Liver (tissue), 9 donors: ENCODE data around the gene ADGRV1. TPM values are rescaled to one million over a fixed set of nuclear protein-coding genes. Genes with fewer than 3 reads are reported as not detected.

ENCODE experiments used
- DNase-seq: peaks from one replicate; pipeline ENCODE4 v3.0.0-alpha.2; 2017; ENCODE audit warnings: low spot score
- H3K27ac ChIP-seq, 2 donors: one replicate each; pipeline ENCODE4 v1.7.0; 2013; ENCODE audit warnings: inconsistent platforms in 2 of 2, low read length in 2 of 2, control low read depth in 1 of 2, low read depth in 1 of 2, mild to moderate bottlenecking in 1 of 2
- H3K27me3 ChIP-seq, 4 donors: one replicate each; pipeline versions ENCODE4 v1.6.1 to v1.7.0; 2013; ENCODE audit warnings: low read length in 3 of 4, inconsistent platforms in 1 of 4, mild to moderate bottlenecking in 1 of 4, moderate library complexity in 1 of 4; ENCODE audit not compliant: control insufficient read depth in 4 of 4, insufficient read depth in 4 of 4
- H3K36me3 ChIP-seq, 4 donors: one replicate each; pipeline versions ENCODE4 v1.6.1 to v1.7.0; 2013; ENCODE audit warnings: low read length in 3 of 4, mild to moderate bottlenecking in 3 of 4, low read depth in 1 of 4, moderate library complexity in 1 of 4; ENCODE audit not compliant: control insufficient read depth in 4 of 4, insufficient read depth in 3 of 4
- H3K4me1 ChIP-seq, 4 donors: one replicate each; pipeline versions ENCODE4 v1.6.1 to v1.7.0; 2013; ENCODE audit warnings: low read length in 3 of 4, mild to moderate bottlenecking in 3 of 4, moderate library complexity in 1 of 4; ENCODE audit not compliant: control insufficient read depth in 4 of 4, insufficient read depth in 4 of 4
- H3K4me3 ChIP-seq, 3 donors: one replicate each; pipeline versions ENCODE4 v1.6.1 to v1.7.0; 2013; ENCODE audit warnings: low read length in 3 of 3, control low read depth in 1 of 3, low read depth in 1 of 3, mild to moderate bottlenecking in 1 of 3
- H3K9ac ChIP-seq, 2 donors: one replicate each; pipeline ENCODE4 v1.7.0; 2013; ENCODE audit warnings: low read length in 2 of 2, mild to moderate bottlenecking in 2 of 2, moderate library complexity in 2 of 2, control low read depth in 1 of 2, low read depth in 1 of 2
- H3K9me3 ChIP-seq, 4 donors: one replicate each; pipeline versions ENCODE4 v1.6.1 to v1.7.0; 2013; ENCODE audit warnings: low read length in 3 of 4; ENCODE audit not compliant: control insufficient read depth in 4 of 4
- EGR1 ChIP-seq, 2 donors: IDR thresholded peaks; 2 replicates each; pipeline ENCODE4 v1.6.1; 2016 to 2018; ENCODE audit warnings: antibody characterized with exemption in 2 of 2, low read depth in 2 of 2
- FOXA1 ChIP-seq: IDR thresholded peaks from 2 replicates; pipeline ENCODE4 v1.6.1; 2016; ENCODE audit warnings: antibody characterized with exemption
- FOXA2 ChIP-seq: IDR thresholded peaks from 2 replicates; pipeline ENCODE4 v1.6.1; 2016; ENCODE audit warnings: antibody characterized with exemption
- HNF4A ChIP-seq, 2 donors: conservative IDR thresholded peaks; 2 replicates each; pipeline ENCODE4 v1.6.1; 2016; ENCODE audit warnings: antibody characterized with exemption in 2 of 2, mild to moderate bottlenecking in 2 of 2
- HNF4G ChIP-seq: IDR thresholded peaks from 2 replicates; pipeline ENCODE4 v1.6.1; 2016; ENCODE audit warnings: antibody characterized with exemption
- JUND ChIP-seq, 2 donors: IDR thresholded peaks; 2 replicates each; pipeline ENCODE4 v1.6.1; 2016; ENCODE audit warnings: antibody characterized with exemption in 2 of 2
- NR2F2 ChIP-seq: IDR thresholded peaks from 2 replicates; pipeline ENCODE4 v1.6.1; 2016; ENCODE audit warnings: antibody characterized with exemption
- RAD21 ChIP-seq, 2 donors: IDR thresholded peaks; 2 replicates each; pipeline ENCODE4 v1.6.1; 2016; ENCODE audit warnings: antibody characterized with exemption in 2 of 2, mild to moderate bottlenecking in 2 of 2
- REST ChIP-seq: IDR thresholded peaks from 2 replicates; pipeline ENCODE4 v1.6.1; 2016; ENCODE audit warnings: antibody characterized with exemption, mild to moderate bottlenecking
- RXRA ChIP-seq, 2 donors: IDR thresholded peaks; 2 replicates each; pipeline ENCODE4 v1.6.1; 2017 to 2018; ENCODE audit warnings: antibody characterized with exemption in 2 of 2, mild to moderate bottlenecking in 1 of 2
- SP1 ChIP-seq: IDR thresholded peaks from 2 replicates; pipeline ENCODE4 v1.6.1; 2018; ENCODE audit warnings: antibody characterized with exemption, mild to moderate bottlenecking
- TAF1 ChIP-seq: conservative IDR thresholded peaks from 2 replicates; pipeline ENCODE4 v1.6.1; 2016; ENCODE audit warnings: antibody characterized with exemption, mild to moderate bottlenecking
- YY1 ChIP-seq: IDR thresholded peaks from 2 replicates; pipeline ENCODE4 v1.6.1; 2016; ENCODE audit warnings: antibody characterized with exemption, mild to moderate bottlenecking
- ZBTB33 ChIP-seq: IDR thresholded peaks from 2 replicates; pipeline ENCODE4 v1.6.1; 2016; ENCODE audit warnings: antibody characterized with exemption
- WGBS: extraction: QIAGEN DNeasy Blood & Tissue Kit; methylation state at CpG from one replicate; pipeline ENCODE4 v1.1.7; 2013; 5-methylcytosine and 5-hydroxymethylcytosine counted together
- polyA plus RNA-seq, 2 donors: library from polyadenylated mRNA; stranded (reverse) in 1 of 2; unstranded in 1 of 2; fragments of 200-250 nt in 1 of 2; fragments of >200 nt in 1 of 2; fragmentation: Nextera tagmentation in 1 of 2; extraction: Ambion mirVana in 1 of 2; gene quantifications; one replicate each; pipeline versions ENCODE4 v1.2.1 to v1.2.3, GENCODE V29; 2013 to 2015
- total RNA-seq, 2 donors: library from RNA; depleted of rRNA; stranded (reverse); fragments of >200 nt; gene quantifications; one replicate each; pipeline ENCODE4 v1.2.3, GENCODE V29; 2014
- TF ChIP-seq, protein P1 (sequence below): IDR thresholded peaks from 2 replicates; pipeline ENCODE4 v1.6.1; 2016; ENCODE audit warnings: antibody characterized with exemption
- TF ChIP-seq, protein P2 (sequence below): fragments of 150-350 bp; IDR thresholded peaks from 2 replicates; pipeline ENCODE4 v1.5.1; 2017; ENCODE audit warnings: improper control_type of control experiment, low read depth, low read length; ENCODE audit not compliant: missing input control
- TF ChIP-seq, protein P3 (sequence below): IDR thresholded peaks from 2 replicates; pipeline ENCODE4 v1.6.1; 2016; ENCODE audit warnings: antibody characterized with exemption
- donor health status: healthy.
- donor health status: healthy.
- donor health status: healthy.
- donor health status: healthy.
- donor health status: healthy.

ADGRV1 gene
- total and polyA plus RNA-seq, 4 donors = 5.1 to 15.5 (median 9.6) TPM

GRCh38 chr5:91150636-91151035 lies 592.0 kb downstream of the ADGRV1 start:
- Histone ChIP-seq H3K36me3 (no peaks in the 10 kb centered on the region), H3K9ac (no peak overlapping the region), H3K9me3 (no peaks in the 10 kb centered on the region), H3K27ac (no peak overlapping the region), H3K4me1 (peaks cover 0 to 9% (median 4%) of the 10 kb centered on the region in 4 donors), H3K4me3 (no peak overlapping the region), H3K27me3 (no peaks in the 10 kb centered on the region)
- TF ChIP-seq TAF1 (no peak), HNF4G (no peak), EGR1 (IDR thresholded peaks at IDR 0.05; ENCODE audit: low read depth in 2 of 2) (no peak), REST (no peak), JUND (IDR thresholded peaks at IDR 0.05) (no peak), ZBTB33 (no peak), NR2F2 (no peak)
- TF ChIP-seq, protein P1, sequence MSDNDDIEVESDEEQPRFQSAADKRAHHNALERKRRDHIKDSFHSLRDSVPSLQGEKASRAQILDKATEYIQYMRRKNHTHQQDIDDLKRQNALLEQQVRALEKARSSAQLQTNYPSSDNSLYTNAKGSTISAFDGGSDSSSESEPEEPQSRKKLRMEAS = no peak
- DNase-seq = no peak

DNA sequence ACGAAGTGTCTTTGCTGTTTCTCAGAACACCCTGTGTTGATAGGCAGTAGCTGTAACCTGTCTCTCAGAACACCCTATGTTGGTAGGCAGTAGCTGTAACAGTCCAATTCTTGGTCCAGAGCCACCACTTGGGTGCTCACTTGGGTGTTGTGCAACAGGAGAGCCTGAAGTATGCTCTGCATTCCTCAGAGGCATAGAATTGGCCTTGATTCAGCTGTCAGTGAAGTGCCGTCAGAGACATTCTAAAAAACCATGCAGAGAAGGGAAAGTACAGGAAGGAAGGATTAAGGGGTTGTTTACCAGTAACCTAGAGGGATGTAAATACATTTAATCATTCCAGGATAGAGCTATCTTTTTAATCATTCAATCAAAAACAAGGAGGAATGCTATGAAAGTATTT lies 593.4 kb downstream of the ADGRV1 start:
- no peaks in the 10 kb centered on the region for H3K27me3 ChIP-seq
- H3K4me3 ChIP-seq = no peak overlapping the region
- 81% methylated on average over 2 of the region's 2 CpGs for WGBS
- no peak overlapping the region for H3K9ac ChIP-seq
- TF ChIP-seq, protein P2, sequence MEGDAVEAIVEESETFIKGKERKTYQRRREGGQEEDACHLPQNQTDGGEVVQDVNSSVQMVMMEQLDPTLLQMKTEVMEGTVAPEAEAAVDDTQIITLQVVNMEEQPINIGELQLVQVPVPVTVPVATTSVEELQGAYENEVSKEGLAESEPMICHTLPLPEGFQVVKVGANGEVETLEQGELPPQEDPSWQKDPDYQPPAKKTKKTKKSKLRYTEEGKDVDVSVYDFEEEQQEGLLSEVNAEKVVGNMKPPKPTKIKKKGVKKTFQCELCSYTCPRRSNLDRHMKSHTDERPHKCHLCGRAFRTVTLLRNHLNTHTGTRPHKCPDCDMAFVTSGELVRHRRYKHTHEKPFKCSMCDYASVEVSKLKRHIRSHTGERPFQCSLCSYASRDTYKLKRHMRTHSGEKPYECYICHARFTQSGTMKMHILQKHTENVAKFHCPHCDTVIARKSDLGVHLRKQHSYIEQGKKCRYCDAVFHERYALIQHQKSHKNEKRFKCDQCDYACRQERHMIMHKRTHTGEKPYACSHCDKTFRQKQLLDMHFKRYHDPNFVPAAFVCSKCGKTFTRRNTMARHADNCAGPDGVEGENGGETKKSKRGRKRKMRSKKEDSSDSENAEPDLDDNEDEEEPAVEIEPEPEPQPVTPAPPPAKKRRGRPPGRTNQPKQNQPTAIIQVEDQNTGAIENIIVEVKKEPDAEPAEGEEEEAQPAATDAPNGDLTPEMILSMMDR = no peak
- TF ChIP-seq FOXA1 (no peak), HNF4G (no peak), RXRA (IDR thresholded peaks at IDR 0.05) (no peak), YY1 (no peak), ZBTB33 (no peak), SP1 (no peak), RAD21 (IDR thresholded peaks at IDR 0.05) (no peak), REST (no peak), FOXA2 (no peak), JUND (IDR thresholded peaks at IDR 0.05) (no peak), TAF1 (no peak), EGR1 (IDR thresholded peaks at IDR 0.05; ENCODE audit: low read depth in 2 of 2) (no peak), NR2F2 (no peak), HNF4A (conservative IDR thresholded peaks at IDR 0.05) (no peak)
- TF ChIP-seq, protein P1 = no peak
- TF ChIP-seq, protein P3, sequence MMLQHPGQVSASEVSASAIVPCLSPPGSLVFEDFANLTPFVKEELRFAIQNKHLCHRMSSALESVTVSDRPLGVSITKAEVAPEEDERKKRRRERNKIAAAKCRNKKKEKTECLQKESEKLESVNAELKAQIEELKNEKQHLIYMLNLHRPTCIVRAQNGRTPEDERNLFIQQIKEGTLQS = no peak
- no peak for DNase-seq
- H3K36me3 ChIP-seq = no peaks in the 10 kb centered on the region
- H3K9me3 ChIP-seq = no peaks in the 10 kb centered on the region
- H3K4me1 ChIP-seq = no peaks in the 10 kb centered on the region
- no peak overlapping the region for H3K27ac ChIP-seq
